Vagina (tissue), 2 donors: ENCODE results near the gene LILRA2. TPM values are rescaled to one million over a fixed set of nuclear protein-coding genes. Genes with fewer than 3 reads are reported as not detected.

Experiments
- DNase-seq, 2 donors: peaks; one replicate each; pipeline ENCODE4 v3.0.0-alpha.2; 2017; ENCODE audit errors: extremely low spot score in 2 of 2
- H3K27ac ChIP-seq: fragments of 200-600 bp; sonication (generic); one replicate; pipeline ENCODE4 v1.5.1; 2019
- H3K27me3 ChIP-seq: fragments of 200-600 bp; sonication (generic); one replicate; pipeline ENCODE4 v1.5.1; 2019
- H3K36me3 ChIP-seq, 2 donors: fragments of 200-600 bp; sonication (generic); one replicate each; pipeline ENCODE4 v1.5.1; 2017 to 2019
- H3K4me1 ChIP-seq: fragments of 200-600 bp; sonication (generic); one replicate; pipeline ENCODE4 v1.5.1; 2019
- H3K4me3 ChIP-seq, 2 donors: fragments of 200-600 bp; sonication (generic); 1 replicate in 1 of 2; 2 replicates in 1 of 2; pipeline ENCODE4 v1.5.1; 2016 to 2019
- H3K9me3 ChIP-seq: fragments of 200-600 bp; sonication (generic); one replicate; pipeline ENCODE4 v1.5.1; 2019
- POLR2A ChIP-seq, 2 donors: fragments of 450-650 bp; IDR thresholded peaks; one replicate each; pipeline ENCODE4 v1.6.1; 2017; ENCODE audit warnings: antibody characterized with exemption in 2 of 2, mild to moderate bottlenecking in 2 of 2, moderate library complexity in 2 of 2
- POLR2AphosphoS5 ChIP-seq, 2 donors: sonication (generic); formaldehyde crosslinking; IDR thresholded peaks; one replicate each; pipeline ENCODE4 v1.9.0; 2017; ENCODE audit warnings: antibody characterized with exemption in 2 of 2, mild to moderate bottlenecking in 2 of 2, low read depth in 1 of 2; ENCODE audit not compliant: insufficient read depth in 1 of 2
- intact Hi-C: fragments of 100-400 bp; cut with DNase I; formaldehyde crosslinking; loops from one replicate; pipeline ENCODE4 v1.15.1; 2023
- total RNA-seq: library from RNA; depleted of rRNA; stranded (reverse); fragments of >200 nt; gene quantifications from one replicate; pipeline ENCODE4 v1.2.3, GENCODE V29; 2016
- TF ChIP-seq, protein P1 (sequence below), 3 experiments: fragments of 450-650 bp in 2 of 3; fragments of 200-600 bp in 1 of 3; sonication (generic) in 1 of 3; IDR thresholded peaks; one replicate each; pipeline ENCODE4 v1.5.1; 2017 to 2019; ENCODE audit warnings: antibody characterized with exemption in 3 of 3, mild to moderate bottlenecking in 2 of 3, moderate library complexity in 2 of 3

Gene LILRA2
- total RNA-seq, result not detected

- TF ChIP-seq POLR2A (IDR thresholded peaks at IDR 0.05) (no peak), POLR2AphosphoS5 (IDR thresholded peaks at IDR 0.05; ENCODE audit: insufficient read depth in 1 of 2, low read depth in 1 of 2) (no peak)
- TF ChIP-seq, protein P1, sequence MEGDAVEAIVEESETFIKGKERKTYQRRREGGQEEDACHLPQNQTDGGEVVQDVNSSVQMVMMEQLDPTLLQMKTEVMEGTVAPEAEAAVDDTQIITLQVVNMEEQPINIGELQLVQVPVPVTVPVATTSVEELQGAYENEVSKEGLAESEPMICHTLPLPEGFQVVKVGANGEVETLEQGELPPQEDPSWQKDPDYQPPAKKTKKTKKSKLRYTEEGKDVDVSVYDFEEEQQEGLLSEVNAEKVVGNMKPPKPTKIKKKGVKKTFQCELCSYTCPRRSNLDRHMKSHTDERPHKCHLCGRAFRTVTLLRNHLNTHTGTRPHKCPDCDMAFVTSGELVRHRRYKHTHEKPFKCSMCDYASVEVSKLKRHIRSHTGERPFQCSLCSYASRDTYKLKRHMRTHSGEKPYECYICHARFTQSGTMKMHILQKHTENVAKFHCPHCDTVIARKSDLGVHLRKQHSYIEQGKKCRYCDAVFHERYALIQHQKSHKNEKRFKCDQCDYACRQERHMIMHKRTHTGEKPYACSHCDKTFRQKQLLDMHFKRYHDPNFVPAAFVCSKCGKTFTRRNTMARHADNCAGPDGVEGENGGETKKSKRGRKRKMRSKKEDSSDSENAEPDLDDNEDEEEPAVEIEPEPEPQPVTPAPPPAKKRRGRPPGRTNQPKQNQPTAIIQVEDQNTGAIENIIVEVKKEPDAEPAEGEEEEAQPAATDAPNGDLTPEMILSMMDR (IDR thresholded peaks at IDR 0.05), result no peak
- intact Hi-C loops, result no loop called here
- Histone ChIP-seq H3K9me3 (no peaks in the 10 kb centered on the region), H3K4me1 (no peaks in the 10 kb centered on the region), H3K27ac (no peak within 1 kb of the TSS), H3K36me3 (no peaks in the 10 kb centered on the region), H3K27me3 (no peaks in the 10 kb centered on the region), H3K4me3 (no peak within 1 kb of the TSS)
- peak; percentile 71 to 72 for DNase-seq
Observed at GRCh38 chr19:54573330-54573872, at the start of gene LILRA2. TSS of gene LILRA2 (plus strand) at chr19:54573790. CDS start at chr19:54573879, 89 bp downstream.

DNA sequence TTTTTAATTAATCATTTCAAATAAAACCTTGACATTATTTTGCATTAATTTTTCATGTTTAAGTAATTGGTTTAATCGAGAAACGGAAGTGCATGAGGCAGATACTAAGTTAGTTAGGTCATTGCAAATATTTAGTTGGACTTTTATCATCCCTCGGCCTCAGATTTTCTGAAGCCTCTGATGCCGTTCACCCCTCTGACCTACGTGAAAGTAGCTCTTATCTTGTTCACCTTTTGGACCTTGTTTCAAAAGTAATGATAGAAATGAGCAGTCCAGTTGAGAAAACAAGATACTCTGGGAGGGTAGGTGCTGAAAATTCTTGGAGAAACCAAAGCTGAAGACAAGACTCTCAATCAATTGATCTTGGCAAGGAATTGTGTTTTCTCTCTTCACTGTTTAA lies 48.0 kb upstream of the LILRA2 start:
- intact Hi-C loops, result no loop called here
- Histone ChIP-seq H3K4me3 (no peak overlapping the region), H3K27me3 (no peaks in the 10 kb centered on the region), H3K9me3 (no peaks in the 10 kb centered on the region), H3K27ac (no peak overlapping the region), H3K4me1 (no peaks in the 10 kb centered on the region), H3K36me3 (no peaks in the 10 kb centered on the region)
- TF ChIP-seq POLR2A (IDR thresholded peaks at IDR 0.05), result no peak
- TF ChIP-seq, protein P1 (IDR thresholded peaks at IDR 0.05), result no peak
- TF ChIP-seq POLR2AphosphoS5 (IDR thresholded peaks at IDR 0.05; ENCODE audit: insufficient read depth in 1 of 2, low read depth in 1 of 2), result no peak
- DNase-seq, result no peak

- H3K4me1 ChIP-seq, result no peaks in the 10 kb centered on the region
- no peaks in the 10 kb centered on the region for H3K36me3 ChIP-seq
- H3K4me3 ChIP-seq, result no peak overlapping the region
- H3K27me3 ChIP-seq, result no peaks in the 10 kb centered on the region
- TF ChIP-seq, protein P1 (IDR thresholded peaks at IDR 0.05), result no peak
- TF ChIP-seq POLR2A (IDR thresholded peaks at IDR 0.05), result no peak
- no peak for TF ChIP-seq POLR2AphosphoS5 (IDR thresholded peaks at IDR 0.05; ENCODE audit: insufficient read depth in 1 of 2, low read depth in 1 of 2)
- intact Hi-C loops, result no loop called here
- no peak for DNase-seq
- no peak overlapping the region for H3K27ac ChIP-seq
- H3K9me3 ChIP-seq, result no peaks in the 10 kb centered on the region
Observed at GRCh38 chr19:54526972-54527371, 46.6 kb upstream of the LILRA2 start.

DNA sequence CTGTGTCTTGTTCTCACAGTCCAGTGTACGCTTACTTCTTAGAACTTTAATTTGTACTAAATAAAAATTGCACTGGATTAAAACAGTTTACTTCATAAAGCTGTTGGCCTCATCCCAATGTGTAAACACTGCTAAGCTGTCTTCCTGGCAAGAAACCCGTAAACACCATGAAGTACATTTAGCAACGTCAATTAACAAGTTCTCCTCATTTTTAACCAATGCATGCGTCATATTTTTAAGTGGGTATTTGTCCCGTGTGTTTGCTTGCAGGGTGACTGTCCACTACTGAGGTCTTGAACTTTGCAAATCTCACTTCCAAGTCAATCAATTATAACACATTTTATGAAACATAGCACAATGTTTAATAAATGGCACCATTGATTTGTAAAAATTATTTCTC lies 42.7 kb upstream of the LILRA2 start:
- intact Hi-C loops, result no loop called here
- Histone ChIP-seq H3K9me3 (no peaks in the 10 kb centered on the region), H3K27me3 (no peaks in the 10 kb centered on the region), H3K36me3 (no peaks in the 10 kb centered on the region), H3K4me1 (no peaks in the 10 kb centered on the region), H3K27ac (no peak overlapping the region), H3K4me3 (no peak overlapping the region)
- no peak for DNase-seq
- no peak for TF ChIP-seq POLR2AphosphoS5 (IDR thresholded peaks at IDR 0.05; ENCODE audit: insufficient read depth in 1 of 2, low read depth in 1 of 2)
- TF ChIP-seq POLR2A (IDR thresholded peaks at IDR 0.05), result no peak
- TF ChIP-seq, protein P1 (IDR thresholded peaks at IDR 0.05), result no peak

- TF ChIP-seq, protein P1 (IDR thresholded peaks at IDR 0.05), result no peak
- no peak for TF ChIP-seq POLR2AphosphoS5 (IDR thresholded peaks at IDR 0.05; ENCODE audit: insufficient read depth in 1 of 2, low read depth in 1 of 2)
- no peak for TF ChIP-seq POLR2A (IDR thresholded peaks at IDR 0.05)
- Histone ChIP-seq H3K4me3 (no peak overlapping the region), H3K4me1 (no peaks in the 10 kb centered on the region), H3K9me3 (no peaks in the 10 kb centered on the region), H3K27ac (no peak overlapping the region), H3K36me3 (no peaks in the 10 kb centered on the region), H3K27me3 (no peaks in the 10 kb centered on the region)
- DNase-seq, result no peak
- intact Hi-C loops, result no loop called here
Observed at GRCh38 chr19:54532528-54532927, 41.1 kb upstream of the LILRA2 start.
